Activated naive CD8-positive, alpha-beta T cell treated with anti-CD3 and anti-CD28 coated beads for 36 hours (primary cell): Measurements from ENCODE around the gene JUND. TPM values are rescaled to one million over a fixed set of nuclear protein-coding genes. Genes with fewer than 3 reads are reported as not detected.

ENCODE experiments used
- DNase-seq: peaks from one replicate; pipeline ENCODE4 v3.0.0; 2021
- H3K27ac Mint-ChIP-seq: one replicate; pipeline ENCODE4 v1.8.0; 2022; ENCODE audit warnings: mild to moderate bottlenecking, moderate library complexity, mixed read lengths
- H3K27me3 Mint-ChIP-seq: one replicate; pipeline ENCODE4 v1.8.0; 2022; ENCODE audit warnings: mild to moderate bottlenecking, mixed read lengths
- H3K36me3 Mint-ChIP-seq: one replicate; pipeline ENCODE4 v1.8.0; 2021; ENCODE audit warnings: mild to moderate bottlenecking, mixed read lengths
- H3K4me1 Mint-ChIP-seq: one replicate; pipeline ENCODE4 v1.8.0; 2021; ENCODE audit warnings: mixed read lengths
- H3K4me3 Mint-ChIP-seq: one replicate; pipeline ENCODE4 v1.8.0; 2022; ENCODE audit warnings: mild to moderate bottlenecking, moderate library complexity, mixed read lengths
- H3K9me3 Mint-ChIP-seq: one replicate; pipeline ENCODE4 v1.8.0; 2022; ENCODE audit warnings: mixed read lengths
- total RNA-seq, 2 experiments: library from RNA; stranded (reverse); gene quantifications; one replicate each; pipeline ENCODE4 v1.2.3, GENCODE V29; 2021

Gene JUND
- total RNA-seq, 2 experiments from 2014 or later = 379 to 398 TPM

- peaks cover 19% of the 10 kb centered on the region for H3K4me1 Mint-ChIP-seq
- H3K36me3 Mint-ChIP-seq = peaks cover 31% of the 10 kb centered on the region
- DNase-seq = no peak
- H3K9me3 Mint-ChIP-seq = no peaks in the 10 kb centered on the region
- H3K27ac Mint-ChIP-seq = no peak overlapping the region
- no peaks in the 10 kb centered on the region for H3K27me3 Mint-ChIP-seq
- no peak overlapping the region for H3K4me3 Mint-ChIP-seq
Observed at GRCh38 chr19:18312092-18312534, 30.7 kb upstream of the JUND start.

- H3K4me1 Mint-ChIP-seq = peaks cover 24% of the 10 kb centered on the region
- H3K4me3 Mint-ChIP-seq = no peak overlapping the region
- H3K36me3 Mint-ChIP-seq = peaks cover 34% of the 10 kb centered on the region
- DNase-seq = no peak
- no peaks in the 10 kb centered on the region for H3K27me3 Mint-ChIP-seq
- no peaks in the 10 kb centered on the region for H3K9me3 Mint-ChIP-seq
- H3K27ac Mint-ChIP-seq = no peak overlapping the region
Observed at GRCh38 chr19:18311502-18312091, 30.2 kb upstream of the JUND start.

- peaks cover 38% of the 10 kb centered on the region for H3K36me3 Mint-ChIP-seq
- no peaks in the 10 kb centered on the region for H3K9me3 Mint-ChIP-seq
- peaks cover 29% of the 10 kb centered on the region for H3K4me1 Mint-ChIP-seq
- no peaks in the 10 kb centered on the region for H3K27me3 Mint-ChIP-seq
- no peak overlapping the region for H3K4me3 Mint-ChIP-seq
- H3K27ac Mint-ChIP-seq = peak overlapping the region; percentile 42
- DNase-seq = no peak
Observed at GRCh38 chr19:18310966-18311365, 29.5 kb upstream of the JUND start.

GRCh38 chr19:18310118-18310909, 28.9 kb upstream of the JUND start:
- Mint-ChIP-seq H3K27me3 (no peaks in the 10 kb centered on the region), H3K27ac (peak overlapping the region; percentile 42), H3K36me3 (peaks cover 39% of the 10 kb centered on the region)

GRCh38 chr19:18309525-18310064, 28.2 kb upstream of the JUND start:
- Mint-ChIP-seq H3K27me3 (no peaks in the 10 kb centered on the region), H3K36me3 (peaks cover 45% of the 10 kb centered on the region), H3K4me1 (peaks cover 40% of the 10 kb centered on the region), H3K27ac (peak overlapping the region; percentile 34), H3K4me3 (no peak overlapping the region), H3K9me3 (no peaks in the 10 kb centered on the region)
- DNase-seq = no peak

More at GRCh38 chr19:18310118-18310909, 28.9 kb upstream of the JUND start:
- Mint-ChIP-seq H3K9me3 (no peaks in the 10 kb centered on the region), H3K4me3 (no peak overlapping the region), H3K4me1 (peaks cover 33% of the 10 kb centered on the region)
- no peak for DNase-seq

GRCh38 chr19:18308948-18309325, 27.5 kb upstream of the JUND start:
- Mint-ChIP-seq H3K27me3 (no peaks in the 10 kb centered on the region), H3K4me3 (no peak overlapping the region), H3K27ac (no peak overlapping the region), H3K4me1 (peaks cover 43% of the 10 kb centered on the region), H3K9me3 (no peaks in the 10 kb centered on the region), H3K36me3 (peaks cover 49% of the 10 kb centered on the region)
- DNase-seq = no peak

GRCh38 chr19:18308051-18308947, 26.9 kb upstream of the JUND start:
- no peaks in the 10 kb centered on the region for H3K27me3 Mint-ChIP-seq
- no peak for DNase-seq
- no peaks in the 10 kb centered on the region for H3K9me3 Mint-ChIP-seq
- H3K4me1 Mint-ChIP-seq = peaks cover 46% of the 10 kb centered on the region
- no peak overlapping the region for H3K4me3 Mint-ChIP-seq
- H3K36me3 Mint-ChIP-seq = peaks cover 49% of the 10 kb centered on the region
- peak overlapping the region; percentile 96 for H3K27ac Mint-ChIP-seq

GRCh38 chr19:18307271-18307681, 25.9 kb upstream of the JUND start:
- no peaks in the 10 kb centered on the region for H3K27me3 Mint-ChIP-seq
- H3K9me3 Mint-ChIP-seq = no peaks in the 10 kb centered on the region
- peaks cover 41% of the 10 kb centered on the region for H3K36me3 Mint-ChIP-seq
- DNase-seq = peak; percentile 63
- peaks cover 47% of the 10 kb centered on the region for H3K4me1 Mint-ChIP-seq
- peak overlapping the region; percentile 96 for H3K27ac Mint-ChIP-seq
- peak overlapping the region; percentile 62 for H3K4me3 Mint-ChIP-seq

DNA sequence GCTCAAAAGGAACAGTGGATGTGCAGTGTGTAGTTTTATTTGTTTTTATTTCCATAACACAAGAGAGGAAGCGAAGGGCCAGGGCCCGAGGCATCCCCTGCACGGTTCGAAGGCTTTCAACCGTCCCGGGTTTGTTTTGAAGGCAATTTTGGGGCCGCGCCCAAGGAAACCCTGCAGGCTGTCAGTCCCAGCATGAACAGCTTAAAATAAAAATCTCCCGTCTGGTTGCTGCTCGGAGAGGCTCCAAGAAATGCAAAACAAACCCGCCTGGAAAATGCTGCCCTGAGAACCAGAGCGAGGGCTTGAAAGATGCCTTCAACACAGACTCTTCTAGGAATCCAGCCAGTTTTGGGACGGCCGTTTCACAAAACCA, 25.5 kb upstream of the JUND start:
- Mint-ChIP-seq H3K9me3 (no peaks in the 10 kb centered on the region), H3K4me1 (peaks cover 50% of the 10 kb centered on the region), H3K4me3 (peak overlapping the region; percentile 88), H3K27me3 (no peaks in the 10 kb centered on the region), H3K27ac (peak overlapping the region; percentile 96), H3K36me3 (peaks cover 42% of the 10 kb centered on the region)
- DNase-seq = no peak

GRCh38 chr19:18306209-18306887, 24.9 kb upstream of the JUND start:
- H3K27ac Mint-ChIP-seq = peak overlapping the region; percentile 96
- no peaks in the 10 kb centered on the region for H3K9me3 Mint-ChIP-seq
- no peak for DNase-seq
- no peaks in the 10 kb centered on the region for H3K27me3 Mint-ChIP-seq
- peaks cover 43% of the 10 kb centered on the region for H3K36me3 Mint-ChIP-seq
- peak overlapping the region; percentile 88 for H3K4me3 Mint-ChIP-seq
- peaks cover 53% of the 10 kb centered on the region for H3K4me1 Mint-ChIP-seq

- peaks cover 50% of the 10 kb centered on the region for H3K4me1 Mint-ChIP-seq
- peak overlapping the region; percentile 88 for H3K4me3 Mint-ChIP-seq
- no peaks in the 10 kb centered on the region for H3K9me3 Mint-ChIP-seq
- peak overlapping the region; percentile 96 for H3K27ac Mint-ChIP-seq
- DNase-seq = peak; percentile 93
- H3K36me3 Mint-ChIP-seq = peaks cover 35% of the 10 kb centered on the region
- no peaks in the 10 kb centered on the region for H3K27me3 Mint-ChIP-seq
Observed at GRCh38 chr19:18304458-18305310, 23.3 kb upstream of the JUND start.

GRCh38 chr19:18304208-18304457, 22.7 kb upstream of the JUND start:
- Mint-ChIP-seq H3K4me3 (peak overlapping the region; percentile 88), H3K4me1 (peaks cover 50% of the 10 kb centered on the region), H3K27me3 (no peaks in the 10 kb centered on the region), H3K9me3 (no peaks in the 10 kb centered on the region), H3K27ac (peak overlapping the region; percentile 96), H3K36me3 (peaks cover 35% of the 10 kb centered on the region)
- no peak for DNase-seq

GRCh38 chr19:18301718-18302111, 20.3 kb upstream of the JUND start:
- H3K9me3 Mint-ChIP-seq = no peaks in the 10 kb centered on the region
- H3K4me1 Mint-ChIP-seq = peaks cover 48% of the 10 kb centered on the region
- H3K27ac Mint-ChIP-seq = peak overlapping the region; percentile 72
- peak overlapping the region; percentile 61 for H3K4me3 Mint-ChIP-seq
- no peaks in the 10 kb centered on the region for H3K27me3 Mint-ChIP-seq
- no peak for DNase-seq
- peaks cover 29% of the 10 kb centered on the region for H3K36me3 Mint-ChIP-seq
